GM18526 (cell line): ENCODE results near the gene SUDS3.

Experiments used
- POLR2A ChIP-seq: IDR thresholded peaks from 3 replicates; pipeline ENCODE4 v1.6.1; 2011; ENCODE audit not compliant: insufficient read length; ENCODE audit errors: extremely low read depth

SUDS3 gene

GRCh38 chr12:118409834-118410233 is 33.5 kb downstream of the SUDS3 start:
- no peak for TF ChIP-seq POLR2A

GRCh38 chr12:118417942-118418341 is 41.6 kb downstream of the SUDS3 start:
- no peak for TF ChIP-seq POLR2A

GRCh38 chr12:118418385-118419057 is 42.2 kb downstream of the SUDS3 start:
- TF ChIP-seq POLR2A = no peak

- TF ChIP-seq POLR2A = no peak
These were observed 44.3 kb downstream of the SUDS3 start for GRCh38 chr12:118420673-118421072.

- no peak for TF ChIP-seq POLR2A
These were observed 48.5 kb downstream of the SUDS3 start for GRCh38 chr12:118424884-118425283.

- TF ChIP-seq POLR2A = no peak
These were observed 49.0 kb downstream of the SUDS3 start for GRCh38 chr12:118425364-118425763.

GRCh38 chr12:118427819-118428218 is 51.5 kb downstream of the SUDS3 start:
- TF ChIP-seq POLR2A = no peak

- no peak for TF ChIP-seq POLR2A
These were observed 52.3 kb downstream of the SUDS3 start for GRCh38 chr12:118428643-118429042.

- no peak for TF ChIP-seq POLR2A
These were observed 53.5 kb downstream of the SUDS3 start for GRCh38 chr12:118429688-118430383.

- TF ChIP-seq POLR2A = no peak
These were observed 54.2 kb downstream of the SUDS3 start for GRCh38 chr12:118430516-118430915.

- TF ChIP-seq POLR2A = no peak
These were observed 56.6 kb downstream of the SUDS3 start for GRCh38 chr12:118432812-118433545.

- no peak for TF ChIP-seq POLR2A
These were observed 59.8 kb downstream of the SUDS3 start for GRCh38 chr12:118436002-118436730.

GRCh38 chr12:118436986-118437385 is 60.6 kb downstream of the SUDS3 start:
- TF ChIP-seq POLR2A = no peak

GRCh38 chr12:118439068-118439467 is 62.7 kb downstream of the SUDS3 start:
- no peak for TF ChIP-seq POLR2A

GRCh38 chr12:118446247-118446646 is 69.9 kb downstream of the SUDS3 start:
- TF ChIP-seq POLR2A = no peak
